IPS DF 4.7 (cell line): ENCODE measurements around the gene MYCN.

Experiments
- DNase-seq: peaks from one replicate; pipeline ENCODE4 v3.0.0-alpha.2; 2013; ENCODE audit warnings: low spot score; ENCODE audit errors: extremely low read depth

The MYCN gene

GRCh38 chr2:15974565-15975260, 34.4 kb downstream of the MYCN start:
- no peak for DNase-seq

- DNase-seq = no peak
Observed at GRCh38 chr2:15975261-15975600, 34.9 kb downstream of the MYCN start.

- DNase-seq = no peak
Observed at GRCh38 chr2:15975676-15976075, 35.3 kb downstream of the MYCN start.

GRCh38 chr2:15976354-15976753, 36.0 kb downstream of the MYCN start:
- DNase-seq = no peak

GRCh38 chr2:15979051-15979758, 38.9 kb downstream of the MYCN start:
- DNase-seq = no peak

- no peak for DNase-seq
Observed at GRCh38 chr2:15979759-15980604, 39.6 kb downstream of the MYCN start.

- DNase-seq = peak; percentile 86
Observed at GRCh38 chr2:15980605-15981098, 40.3 kb downstream of the MYCN start.

- DNase-seq = no peak
Observed at GRCh38 chr2:15981646-15982045, 41.3 kb downstream of the MYCN start.

- no peak for DNase-seq
Observed at GRCh38 chr2:15982285-15983044, 42.1 kb downstream of the MYCN start.

- no peak for DNase-seq
Observed at GRCh38 chr2:15983496-15983895, 43.1 kb downstream of the MYCN start.

- no peak for DNase-seq
Observed at GRCh38 chr2:15984368-15985255, 44.3 kb downstream of the MYCN start.

GRCh38 chr2:15985531-15985930, 45.2 kb downstream of the MYCN start:
- DNase-seq = no peak

- DNase-seq = no peak
Observed at GRCh38 chr2:15986068-15986560, 45.8 kb downstream of the MYCN start.

- no peak for DNase-seq
Observed at GRCh38 chr2:15986644-15987043, 46.3 kb downstream of the MYCN start.

- DNase-seq = no peak
Observed at GRCh38 chr2:15988733-15989132, 48.4 kb downstream of the MYCN start.

GRCh38 chr2:15989559-15989958, 49.2 kb downstream of the MYCN start:
- DNase-seq = no peak

GRCh38 chr2:15990151-15991101, 50.1 kb downstream of the MYCN start:
- DNase-seq = no peak

GRCh38 chr2:15991231-15991630, 50.9 kb downstream of the MYCN start:
- no peak for DNase-seq
